HG02943 (cell line): ENCODE results near the gene GRIK4.
"Not testable (repeated sequence)": the region's sequence is repeated elsewhere in the genome, so short reads cannot be mapped to it uniquely, and the experiment has no call there.

Source experiments
- ATAC-seq: cut with Tn5 transposase; IDR thresholded peaks from one replicate; pipeline ENCODE4 v1.9.1; 2021; ENCODE audit warnings: mild to moderate bottlenecking, low read depth, moderate library complexity; ENCODE audit not compliant: unreplicated experiment

The GRIK4 gene

DNA sequence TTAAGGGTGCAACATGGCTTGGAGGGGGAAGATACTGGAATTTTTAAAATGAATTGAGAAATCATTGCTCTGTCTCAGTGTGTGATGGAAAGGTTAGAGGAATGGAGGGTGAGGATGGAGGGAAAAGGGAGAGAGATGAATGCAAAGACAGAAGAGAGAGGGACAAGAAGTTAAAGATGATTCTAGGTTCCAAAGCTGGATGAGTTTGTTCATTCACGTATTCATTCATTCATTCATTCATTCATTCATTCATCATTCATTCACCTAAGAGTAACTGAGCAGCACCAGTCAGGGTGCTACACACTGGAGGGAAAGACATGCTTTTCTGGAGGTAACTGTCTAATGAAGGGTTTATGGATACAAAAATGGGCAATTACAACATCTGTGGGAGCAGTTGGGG lies 209.2 kb downstream of the GRIK4 start:
- ATAC-seq, result no peak

DNA sequence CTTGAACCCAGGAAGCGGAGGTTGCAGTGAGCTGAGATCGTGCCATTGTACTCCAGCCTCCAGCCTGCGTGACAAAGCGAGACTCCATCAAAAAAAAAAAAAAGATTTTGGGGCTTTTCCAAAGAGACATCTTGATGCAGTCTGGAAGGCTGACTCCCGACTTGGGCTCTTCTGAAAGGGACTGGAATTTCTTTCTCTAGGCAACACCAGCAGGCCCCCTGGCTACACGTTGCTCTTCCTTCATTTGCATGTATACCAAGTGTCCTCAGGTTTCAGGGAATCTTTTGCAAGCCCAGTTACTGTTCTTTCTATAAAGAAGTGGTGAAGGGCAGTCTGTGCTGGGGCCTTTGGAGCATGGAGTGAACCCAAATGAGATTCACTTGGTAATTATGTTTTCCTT lies 211.0 kb downstream of the GRIK4 start:
- no peak for ATAC-seq

- no peak for ATAC-seq
Measured at GRCh38 chr11:120723751-120724150, 212.2 kb downstream of the GRIK4 start.

GRCh38 chr11:120727752-120728151 lies 216.2 kb downstream of the GRIK4 start:
- no peak for ATAC-seq

DNA sequence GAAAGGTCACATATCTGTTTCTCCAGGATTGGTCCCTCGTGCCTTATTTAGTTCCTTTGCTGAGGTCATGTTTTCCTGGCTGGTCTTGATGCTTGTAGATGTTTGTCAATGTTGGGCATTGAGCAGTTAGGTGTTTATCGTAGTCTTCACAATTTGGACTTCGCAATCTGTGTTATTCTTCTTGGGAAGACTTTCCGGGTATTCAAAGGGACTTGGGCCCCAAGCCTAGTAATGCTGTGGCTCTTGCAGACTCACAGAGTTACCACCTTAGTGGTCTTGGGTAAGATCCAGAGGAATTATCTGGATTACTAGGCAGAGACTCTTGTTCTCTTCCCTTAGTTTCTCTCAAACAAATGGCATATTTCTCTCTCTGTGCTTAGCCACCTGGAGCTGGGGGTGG lies 223.5 kb downstream of the GRIK4 start:
- no peak for ATAC-seq

- no peak for ATAC-seq
Measured at GRCh38 chr11:120738516-120739046, 227.0 kb downstream of the GRIK4 start.

- ATAC-seq, result no peak
Measured at GRCh38 chr11:120739780-120740179, 228.2 kb downstream of the GRIK4 start.

DNA sequence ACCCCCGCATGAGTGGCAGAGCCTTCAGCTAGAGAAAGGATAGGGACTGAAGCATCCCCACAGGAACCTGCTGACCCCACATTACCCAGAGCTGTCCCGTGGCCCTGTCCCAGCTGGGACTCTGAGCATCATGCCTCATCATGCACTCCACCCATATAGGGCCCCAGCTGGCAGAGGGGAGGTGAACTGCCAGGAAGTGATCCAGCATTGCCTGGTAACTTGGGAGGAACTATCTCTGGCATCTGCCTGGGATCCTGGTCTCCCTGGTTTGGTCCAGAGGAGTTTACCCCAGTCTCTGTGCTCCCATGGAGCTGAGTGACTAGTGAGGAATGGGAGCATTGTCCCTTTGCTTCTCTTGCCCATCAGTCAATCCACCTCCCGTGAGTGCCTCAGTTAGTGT lies 228.8 kb downstream of the GRIK4 start:
- no peak for ATAC-seq

DNA sequence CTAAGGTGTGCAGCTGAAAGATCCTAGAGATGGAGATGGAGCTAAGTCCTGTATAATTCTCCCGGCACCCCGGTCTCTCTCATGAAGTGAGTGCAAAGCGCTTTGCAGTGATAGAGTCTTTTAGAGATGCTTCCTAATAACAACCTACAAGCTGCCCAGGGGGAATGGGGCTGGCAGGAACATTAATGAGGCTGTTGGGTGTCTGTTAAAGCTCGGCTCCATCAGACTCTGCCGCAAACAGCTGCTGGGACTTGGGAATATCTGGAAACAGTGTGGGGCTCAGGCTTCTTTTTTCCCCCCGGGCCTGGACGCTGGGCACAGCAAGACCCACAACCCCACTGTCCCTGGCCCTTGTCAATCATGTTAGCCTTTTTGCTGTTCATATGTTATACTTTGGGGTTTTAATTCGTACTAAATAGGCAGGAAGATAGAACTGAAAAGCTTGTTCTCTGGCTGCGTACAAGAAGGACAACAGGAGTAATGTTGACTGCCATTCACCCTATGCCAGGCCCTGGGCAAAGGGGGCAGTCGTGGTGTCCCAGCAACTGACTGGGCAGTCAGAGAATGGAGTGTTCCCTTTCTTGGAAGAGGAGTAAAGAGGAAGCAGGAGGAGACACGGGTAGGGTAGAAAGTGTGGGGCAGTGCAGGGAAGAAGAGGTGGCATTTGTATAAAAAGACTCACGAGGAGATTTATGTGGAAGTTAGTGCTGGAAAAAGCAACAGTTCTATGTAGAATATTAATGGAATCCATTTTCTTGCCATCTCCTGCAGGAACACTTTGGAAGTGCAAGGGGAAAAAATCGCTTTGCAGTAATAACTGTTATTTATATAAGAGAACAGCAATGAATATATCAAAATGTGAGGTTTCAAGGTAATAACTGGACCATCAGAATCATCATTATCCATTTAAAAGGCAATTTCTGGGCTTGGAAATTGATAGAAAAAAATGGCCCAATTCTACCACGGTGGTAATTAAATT lies 232.8 kb downstream of the GRIK4 start:
- no peak for ATAC-seq

- ATAC-seq, result no peak
Measured at GRCh38 chr11:120746376-120746775, 234.8 kb downstream of the GRIK4 start.

- no peak for ATAC-seq
Measured at GRCh38 chr11:120746836-120747609, 235.5 kb downstream of the GRIK4 start.

DNA sequence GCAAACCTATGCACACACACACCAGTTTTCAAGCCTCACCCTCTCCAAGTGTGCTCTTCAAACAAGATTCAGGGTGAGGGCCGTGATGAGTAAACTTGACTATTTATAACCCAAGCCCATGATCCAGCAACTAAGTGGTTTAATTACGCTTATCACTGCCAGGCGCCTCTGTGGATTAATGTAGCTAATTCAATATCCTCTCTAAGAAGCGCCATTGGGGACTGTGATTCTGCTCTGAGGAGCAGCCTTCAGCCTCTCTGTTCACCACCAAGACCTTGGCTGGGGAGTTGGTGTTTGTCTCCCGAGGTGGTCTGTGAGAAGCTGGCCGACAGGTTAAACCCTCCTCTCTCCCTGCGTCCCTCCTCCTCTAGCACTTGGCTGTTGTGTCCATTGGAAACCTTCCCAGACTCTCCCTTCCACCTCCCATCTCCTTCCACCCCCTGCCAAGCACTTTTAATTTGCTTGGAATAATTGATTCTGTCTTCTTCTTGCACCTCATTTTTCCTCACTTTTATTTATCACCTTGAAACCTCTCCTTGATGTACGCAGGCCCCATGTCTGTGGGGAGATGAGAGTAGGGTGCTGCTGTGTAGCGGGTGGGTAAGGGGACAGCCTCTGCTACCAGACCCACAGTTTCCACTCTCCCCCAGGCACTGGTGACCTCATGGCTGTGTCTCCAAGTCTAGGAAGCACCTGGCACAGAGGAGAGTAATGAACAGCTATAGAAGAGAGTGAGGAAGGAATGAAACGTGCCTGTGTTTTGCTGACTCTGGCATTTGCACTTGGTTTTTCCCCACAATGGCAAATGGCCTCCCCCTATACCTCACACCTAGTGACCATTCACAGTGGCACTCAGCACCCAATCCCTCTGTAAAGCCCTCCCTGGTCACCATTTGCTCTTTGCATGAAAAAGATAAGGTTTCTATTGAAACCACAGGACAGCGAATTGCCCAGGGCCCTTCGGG lies 236.6 kb downstream of the GRIK4 start:
- no peak for ATAC-seq

GRCh38 chr11:120749395-120749794 lies 237.8 kb downstream of the GRIK4 start:
- ATAC-seq, result no peak

DNA sequence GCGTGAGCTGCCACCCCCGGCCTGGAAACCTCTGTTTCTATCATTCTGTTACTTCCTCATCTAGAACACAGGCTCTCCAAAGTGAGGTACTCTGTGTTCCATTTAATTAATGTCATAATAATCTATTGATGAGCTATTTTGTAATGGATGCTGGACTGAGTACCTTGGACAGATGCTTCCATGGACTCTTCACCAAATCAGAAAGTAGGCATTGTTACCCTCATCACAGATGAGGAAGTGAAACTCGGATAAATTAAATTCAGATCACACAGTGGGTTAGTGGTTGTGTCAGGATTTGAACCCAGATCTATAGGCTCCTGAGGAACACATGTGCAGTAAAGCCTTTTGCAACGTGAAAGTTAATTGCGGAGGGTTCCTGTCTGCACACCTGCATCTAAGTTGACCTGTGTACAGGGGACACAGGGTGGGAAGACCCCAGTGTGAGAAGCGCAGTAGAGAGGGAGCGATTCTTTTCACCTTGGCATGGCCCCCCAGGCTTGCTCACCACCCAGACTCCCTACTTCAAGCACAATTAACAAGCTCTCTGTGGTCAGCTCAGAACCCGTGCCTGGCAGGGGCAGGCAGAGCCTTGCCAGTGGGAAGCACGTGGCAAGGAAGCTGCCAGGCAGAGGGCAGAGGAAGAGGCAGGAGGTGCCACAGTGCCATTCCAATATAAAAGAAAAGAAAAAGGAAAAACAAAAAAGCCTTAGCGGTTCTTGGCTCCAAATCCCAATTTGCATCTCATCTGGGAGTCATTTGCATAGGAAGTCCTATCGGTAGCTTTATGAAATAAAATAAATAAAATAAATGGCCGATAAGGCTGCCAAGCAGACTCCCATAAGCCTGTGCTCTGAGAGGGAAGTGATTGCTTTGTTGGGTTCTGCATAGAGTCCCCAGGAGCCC lies 239.3 kb downstream of the GRIK4 start:
- ATAC-seq, result no peak

GRCh38 chr11:120751550-120751949 lies 240.0 kb downstream of the GRIK4 start:
- ATAC-seq, result no peak

GRCh38 chr11:120752668-120753067 lies 241.1 kb downstream of the GRIK4 start:
- ATAC-seq, result no peak

DNA sequence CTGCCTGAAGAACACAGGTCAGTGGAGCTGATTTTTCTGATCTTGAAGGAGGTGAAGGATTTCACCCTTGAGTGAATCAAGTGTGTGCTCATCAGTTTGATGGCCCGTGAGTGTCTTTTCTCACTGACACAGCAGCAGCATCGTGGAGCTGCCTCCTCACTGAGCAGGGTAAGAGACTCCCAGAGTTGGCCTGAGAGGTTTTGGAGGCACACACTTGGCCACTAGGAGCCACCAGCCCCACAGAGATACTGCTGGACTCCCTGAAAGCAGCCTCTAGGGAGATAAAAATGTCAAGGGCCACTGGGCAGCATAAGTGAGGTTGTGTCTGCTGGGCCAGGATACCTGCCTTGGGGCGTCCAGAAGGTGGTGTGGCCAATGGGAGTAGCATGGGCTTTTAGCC lies 245.4 kb downstream of the GRIK4 start:
- ATAC-seq, result no peak

- ATAC-seq, result no peak
Measured at GRCh38 chr11:120759046-120759445, 247.5 kb downstream of the GRIK4 start.

DNA sequence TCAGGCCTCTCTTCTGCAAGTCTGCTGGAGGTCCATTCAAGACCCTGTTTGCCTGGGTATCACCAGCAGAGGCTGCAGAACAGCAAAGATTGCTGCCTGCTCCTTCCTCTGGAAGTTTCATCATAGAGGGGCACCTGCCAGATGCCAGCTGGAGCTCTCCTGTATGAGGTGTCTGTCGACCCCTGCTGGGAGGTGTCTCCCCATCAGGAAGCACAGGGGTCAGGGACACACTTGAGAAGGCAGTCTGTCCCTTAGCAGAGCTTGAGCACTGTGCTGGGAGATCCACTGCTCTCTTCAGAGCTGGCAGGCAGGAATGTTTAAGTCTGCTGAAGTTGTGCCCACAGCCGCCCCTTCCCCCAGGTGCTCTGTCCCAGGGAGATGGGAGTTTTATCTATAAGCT lies 254.2 kb downstream of the GRIK4 start:
- not testable (repeated sequence) for ATAC-seq
